ENCODE measurements around the gene DBR1.

DNA sequence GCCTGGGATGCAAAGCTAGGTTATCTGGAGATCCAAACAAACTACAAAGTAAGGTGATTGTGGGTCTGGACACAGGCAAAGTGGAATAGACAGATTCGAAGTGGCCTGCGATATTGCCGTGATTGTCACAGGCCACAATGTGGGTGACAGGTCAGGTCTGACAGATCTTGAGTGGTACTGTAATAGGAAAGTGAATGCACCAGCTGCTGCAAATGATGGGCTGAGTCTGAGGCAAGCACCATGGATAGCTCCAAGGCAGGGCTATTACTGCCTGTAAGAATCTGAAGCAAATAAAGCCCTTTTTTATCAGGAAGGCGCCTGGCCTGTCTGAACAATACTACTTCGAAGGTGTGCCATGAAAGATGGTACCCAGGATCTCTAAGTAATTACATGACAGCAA is 22.3 kb upstream of the DBR1 start:
- TF ChIP-seq, protein P1, sequence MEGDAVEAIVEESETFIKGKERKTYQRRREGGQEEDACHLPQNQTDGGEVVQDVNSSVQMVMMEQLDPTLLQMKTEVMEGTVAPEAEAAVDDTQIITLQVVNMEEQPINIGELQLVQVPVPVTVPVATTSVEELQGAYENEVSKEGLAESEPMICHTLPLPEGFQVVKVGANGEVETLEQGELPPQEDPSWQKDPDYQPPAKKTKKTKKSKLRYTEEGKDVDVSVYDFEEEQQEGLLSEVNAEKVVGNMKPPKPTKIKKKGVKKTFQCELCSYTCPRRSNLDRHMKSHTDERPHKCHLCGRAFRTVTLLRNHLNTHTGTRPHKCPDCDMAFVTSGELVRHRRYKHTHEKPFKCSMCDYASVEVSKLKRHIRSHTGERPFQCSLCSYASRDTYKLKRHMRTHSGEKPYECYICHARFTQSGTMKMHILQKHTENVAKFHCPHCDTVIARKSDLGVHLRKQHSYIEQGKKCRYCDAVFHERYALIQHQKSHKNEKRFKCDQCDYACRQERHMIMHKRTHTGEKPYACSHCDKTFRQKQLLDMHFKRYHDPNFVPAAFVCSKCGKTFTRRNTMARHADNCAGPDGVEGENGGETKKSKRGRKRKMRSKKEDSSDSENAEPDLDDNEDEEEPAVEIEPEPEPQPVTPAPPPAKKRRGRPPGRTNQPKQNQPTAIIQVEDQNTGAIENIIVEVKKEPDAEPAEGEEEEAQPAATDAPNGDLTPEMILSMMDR (IDR thresholded peaks at IDR 0.05) = no peak
- TF ChIP-seq ZFX (IDR thresholded peaks at IDR 0.05; ENCODE audit: borderline replicate concordance) = no peak

Data from 22Rv1 (cell line).